Right lung (tissue), 5 donors: ENCODE measurements around the gene DBF4B. TPM values are rescaled to one million over a fixed set of nuclear protein-coding genes. Genes with fewer than 3 reads are reported as not detected.
"Not testable (repeated sequence)": the region's sequence is repeated elsewhere in the genome, so short reads cannot be mapped to it uniquely, and the experiment has no call there.

Experiments
- DNase-seq, 2 donors: peaks; one replicate each; pipeline ENCODE4 v3.0.0-alpha.2; 2013
- polyA plus RNA-seq, 5 donors: library from polyadenylated mRNA; unstranded; fragments of 120-200 nt; gene quantifications; one replicate each; pipeline versions ENCODE4 v1.2.1 to v1.2.3, GENCODE V29; 2013; ENCODE audit warnings: inconsistent platforms in 1 of 5, low replicate concordance in 1 of 5; ENCODE audit not compliant: insufficient read length in 5 of 5, insufficient read depth in 1 of 5

DBF4B gene
- polyA plus RNA-seq, 5 donors: 13.1 to 20.1 (median 15.6) TPM

DNA sequence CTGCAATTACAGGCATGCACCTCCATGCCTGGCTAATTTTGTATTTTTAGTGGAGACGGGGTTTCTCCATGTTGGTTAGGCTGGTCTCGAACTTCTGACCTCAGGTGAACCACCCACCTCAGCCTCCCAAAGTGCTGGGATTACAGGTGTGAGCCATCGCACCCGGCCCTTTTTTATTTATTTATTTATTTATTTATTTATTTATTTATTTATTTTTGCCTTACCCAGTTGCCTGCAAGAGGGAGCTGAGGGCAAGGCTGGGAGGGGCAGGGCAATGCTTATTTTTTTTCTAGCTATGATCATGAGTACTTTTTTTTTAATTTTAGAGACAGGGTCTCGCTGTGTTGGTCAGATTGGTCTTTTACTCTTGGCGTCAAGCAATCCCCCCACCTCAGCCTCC is 17.7 kb downstream of the DBF4B start:
- DNase-seq: not testable (repeated sequence)

DNA sequence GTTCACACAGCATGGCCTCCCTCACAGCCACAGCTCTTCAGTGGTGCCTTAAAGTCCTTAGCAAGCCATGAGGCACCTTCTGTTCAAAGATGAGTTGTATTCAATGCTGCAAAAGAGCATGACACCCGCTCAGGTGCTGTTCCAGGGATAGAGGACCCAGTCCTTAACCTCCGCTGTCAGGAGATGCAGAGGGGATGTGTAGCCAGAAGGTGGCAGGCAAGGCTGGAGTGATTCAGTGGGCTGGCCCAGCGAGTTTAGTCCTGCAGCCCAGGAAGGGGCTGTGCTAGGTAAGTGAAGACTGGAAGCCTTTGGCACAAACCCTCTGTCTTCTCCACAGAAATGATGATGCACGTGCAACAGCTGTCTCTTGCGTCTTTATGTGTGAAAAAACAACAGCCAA is 25.3 kb downstream of the DBF4B start:
- no peak for DNase-seq

DNA sequence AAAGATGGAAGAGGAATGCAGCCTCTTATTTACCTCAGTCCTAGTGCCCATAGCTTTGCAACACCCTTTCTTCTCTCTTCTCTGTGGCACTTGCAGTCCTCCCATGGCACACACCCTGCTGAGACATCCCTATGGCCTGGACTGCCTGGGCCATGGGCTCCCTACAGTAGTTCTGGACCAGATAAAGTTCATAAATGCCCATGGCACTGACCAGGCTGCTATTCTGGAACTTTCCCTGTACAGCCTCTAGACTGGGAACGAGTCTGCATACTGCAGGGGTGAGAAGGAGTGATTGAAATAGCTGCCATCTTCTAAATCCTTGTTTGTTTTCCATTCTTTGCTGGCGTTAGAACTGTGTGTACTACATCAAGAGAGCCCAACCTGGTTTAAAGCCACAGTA is 25.8 kb downstream of the DBF4B start:
- DNase-seq: no peak

DNA sequence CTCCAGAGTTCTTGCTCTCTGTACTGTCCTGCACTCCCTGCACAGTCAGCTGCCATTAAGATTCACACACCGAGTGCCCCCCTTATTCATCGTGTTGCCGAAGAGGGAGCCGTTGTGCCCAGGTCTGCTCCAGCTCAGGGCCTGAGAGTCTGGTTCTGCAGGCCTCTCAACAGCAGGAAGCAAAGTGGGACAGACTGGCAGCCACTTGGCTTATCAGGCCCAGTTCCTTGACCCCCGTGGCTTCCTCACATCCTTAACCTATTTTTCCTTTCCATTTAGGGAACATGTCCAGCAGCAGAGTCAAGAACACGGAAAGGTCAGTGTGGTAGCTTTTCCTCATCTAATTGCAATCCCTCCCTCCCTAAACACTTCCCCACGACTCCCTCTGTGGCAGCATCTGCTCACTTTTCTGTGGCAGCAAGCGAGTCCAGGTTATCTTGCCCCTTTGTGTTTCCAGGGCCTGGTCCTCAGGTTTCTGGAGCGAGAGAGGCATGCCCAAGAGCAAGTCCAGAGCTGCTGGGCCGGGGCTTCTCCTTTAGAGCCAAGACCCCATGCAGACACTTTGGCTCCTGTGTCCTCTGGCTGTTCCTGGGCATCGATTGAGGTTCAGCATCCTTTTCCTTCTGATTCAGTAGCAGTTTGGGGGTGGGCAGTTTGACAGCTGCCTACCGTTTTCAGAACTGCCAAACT is 28.2 kb downstream of the DBF4B start:
- no peak for DNase-seq

DNA sequence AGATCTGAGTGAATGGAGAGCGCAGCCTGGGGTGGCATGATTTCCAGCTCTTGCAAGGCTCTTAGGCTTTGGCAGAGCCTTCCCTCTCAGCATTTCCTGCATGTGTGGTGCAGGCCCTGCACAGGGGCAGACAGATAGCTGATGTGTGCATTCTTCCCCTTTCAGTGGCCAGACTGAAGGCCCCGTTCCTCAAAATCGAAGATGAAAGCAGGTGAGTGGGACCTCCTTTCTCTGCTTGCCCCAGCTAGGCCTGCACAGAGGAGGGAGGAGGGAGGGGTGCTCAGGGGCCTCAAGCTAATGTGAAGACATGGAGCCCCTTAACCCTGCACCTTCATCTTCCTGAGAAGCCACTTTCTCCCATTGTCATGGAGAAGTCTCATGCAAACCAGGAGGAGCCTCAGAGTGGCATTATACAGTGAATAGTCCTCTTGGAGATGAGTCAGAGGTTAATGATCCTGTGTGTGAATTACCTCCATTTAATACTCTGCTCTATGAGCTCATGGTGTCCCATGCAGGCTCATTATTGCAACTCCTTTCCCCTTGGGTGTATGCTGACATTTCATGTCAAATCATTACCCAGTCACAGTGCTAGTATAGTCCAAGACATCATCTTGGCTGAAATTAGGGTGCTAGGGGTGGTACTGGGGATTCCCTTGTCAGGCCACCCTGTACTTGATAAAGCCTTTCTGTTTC is 29.9 kb downstream of the DBF4B start:
- DNase-seq: no peak

DNA sequence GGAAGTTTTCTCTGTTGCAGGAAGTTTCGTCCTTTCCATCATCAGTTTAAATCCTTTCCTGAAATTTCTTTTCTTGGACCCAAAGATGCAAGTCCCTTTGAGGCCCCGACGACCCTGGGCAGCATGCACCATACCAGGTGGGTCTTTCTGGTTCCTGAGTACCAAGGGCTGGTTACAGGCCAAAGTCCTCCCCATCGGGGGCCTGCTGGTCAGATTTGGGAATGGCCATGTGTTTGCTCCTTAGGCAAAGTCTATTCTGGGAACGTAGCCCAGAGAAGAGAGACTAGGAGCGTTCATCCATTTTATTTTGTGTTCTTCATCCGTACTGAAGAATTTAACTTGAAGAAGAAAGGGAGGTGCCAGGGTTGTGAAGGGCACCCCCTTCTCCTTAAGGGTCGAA is 32.9 kb downstream of the DBF4B start:
- no peak for DNase-seq

DNA sequence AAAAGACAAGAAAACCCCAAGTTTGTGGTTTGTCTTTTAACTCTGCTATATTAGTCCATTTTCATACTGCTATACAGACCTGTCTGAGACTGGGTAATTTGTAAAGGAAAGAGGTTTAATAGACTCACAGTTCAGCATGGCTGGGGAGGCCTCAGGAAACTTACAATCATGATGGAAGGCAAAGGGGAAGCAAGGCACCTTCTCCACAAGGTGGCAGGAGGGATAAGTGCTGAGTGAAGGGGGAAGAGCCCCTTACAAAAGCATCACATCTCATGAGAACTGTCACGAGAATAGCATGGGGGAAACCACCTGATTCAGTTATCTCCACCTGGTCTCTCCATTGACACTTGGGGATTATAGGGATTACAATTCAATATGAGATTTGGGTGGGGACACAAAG is 36.8 kb downstream of the DBF4B start:
- DNase-seq: no peak

DNA sequence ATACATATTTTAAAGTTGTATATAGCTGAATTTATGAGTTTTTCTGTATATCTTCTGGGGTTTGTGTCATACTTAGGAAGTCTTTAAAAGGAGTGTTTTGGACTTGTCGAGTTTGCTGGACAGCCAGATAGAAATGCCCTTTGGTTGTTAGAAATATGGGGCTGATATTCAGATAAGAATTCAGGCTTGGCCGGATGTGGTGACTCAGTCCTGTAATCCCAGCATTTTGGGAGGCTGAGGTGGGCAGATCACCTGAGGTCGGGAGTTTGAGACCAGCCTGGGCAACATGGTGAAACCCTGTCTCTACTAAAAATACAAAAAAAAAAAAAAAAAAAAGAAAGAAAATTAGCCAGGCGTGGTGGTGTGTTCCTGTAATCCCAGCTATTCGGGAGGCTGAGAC is 37.3 kb downstream of the DBF4B start:
- DNase-seq: not testable (repeated sequence)

DNA sequence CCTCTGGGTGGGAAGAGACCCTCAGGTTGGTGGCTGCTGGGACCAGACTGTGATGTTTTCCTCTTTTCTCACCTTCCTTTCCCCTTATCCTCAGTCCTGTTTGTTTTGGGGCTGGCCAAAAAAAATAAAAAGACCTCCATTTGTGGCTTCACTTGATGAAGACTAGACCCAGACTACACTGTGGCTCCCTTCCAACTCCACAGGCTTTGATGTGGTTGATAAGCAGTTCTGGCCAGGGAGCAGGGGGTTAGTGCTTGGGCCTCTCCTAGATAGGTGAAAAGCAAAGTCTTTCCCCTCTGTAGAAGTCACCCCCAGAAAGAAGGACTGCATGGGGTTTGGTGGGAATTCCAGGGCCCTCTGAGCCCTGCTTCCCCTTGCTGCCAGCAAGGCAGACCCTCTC is 39.1 kb downstream of the DBF4B start:
- no peak for DNase-seq

DNA sequence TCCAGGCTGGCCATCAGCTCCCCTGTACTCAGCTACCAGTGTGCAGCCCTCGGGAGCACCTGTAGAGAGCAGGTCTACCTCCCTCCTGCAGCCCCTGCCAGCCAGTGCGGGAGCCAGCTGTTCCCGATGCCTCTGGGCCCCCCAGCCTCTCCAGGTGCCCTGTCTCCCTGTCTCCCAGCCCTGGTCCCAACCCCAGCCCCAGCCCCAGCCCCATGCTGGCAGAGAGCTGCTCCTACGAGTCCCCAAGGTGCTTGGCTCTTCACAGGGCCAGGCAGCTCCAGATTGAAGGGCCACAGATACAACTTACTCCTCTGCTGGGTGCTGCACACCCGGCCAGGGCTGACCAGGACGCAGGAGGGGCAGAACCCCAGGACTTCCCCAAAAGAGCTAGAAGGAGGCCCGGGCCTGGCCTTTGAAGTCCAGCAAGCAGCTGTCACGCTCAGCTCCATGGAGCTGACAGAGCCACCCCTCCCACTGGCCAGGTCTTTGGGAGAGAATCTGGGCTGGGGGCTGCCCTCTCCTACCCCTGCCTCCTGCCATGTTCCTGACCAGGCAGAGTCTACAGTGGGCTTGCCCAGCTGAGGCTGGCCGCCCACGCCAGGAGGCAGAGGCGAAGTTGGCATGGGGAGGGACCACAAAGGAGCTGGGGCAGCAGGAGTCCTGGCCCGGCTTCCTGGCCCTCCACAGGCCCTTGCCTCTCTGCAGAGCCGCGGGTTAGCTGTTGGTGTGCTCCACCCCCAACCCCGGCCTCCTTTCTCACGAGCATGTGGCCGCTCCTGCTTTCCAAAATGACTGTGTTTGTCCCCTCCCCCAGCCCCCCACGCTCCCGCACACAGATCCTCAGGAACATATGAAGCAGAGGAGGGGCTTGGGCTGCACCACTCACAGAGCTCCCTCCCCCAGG is 40.9 kb downstream of the DBF4B start:
- no peak for DNase-seq

DNA sequence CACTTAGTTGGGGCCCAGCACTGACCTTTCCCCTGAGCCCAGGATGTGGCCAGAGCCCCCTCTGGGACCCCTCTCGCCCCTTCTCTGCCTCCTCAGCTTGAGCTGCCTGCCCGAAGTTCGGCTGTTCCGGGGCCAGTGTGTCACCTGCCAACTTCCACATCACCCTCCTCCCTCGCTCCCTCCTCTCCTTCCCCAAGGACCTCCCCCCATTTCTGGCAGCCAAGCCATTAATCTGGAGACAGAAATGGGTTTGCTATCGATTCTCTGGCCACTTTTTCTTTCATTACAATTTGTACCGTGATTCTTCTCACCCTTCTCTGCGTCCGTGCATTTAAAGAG is 41.5 kb downstream of the DBF4B start:
- no peak for DNase-seq

DNA sequence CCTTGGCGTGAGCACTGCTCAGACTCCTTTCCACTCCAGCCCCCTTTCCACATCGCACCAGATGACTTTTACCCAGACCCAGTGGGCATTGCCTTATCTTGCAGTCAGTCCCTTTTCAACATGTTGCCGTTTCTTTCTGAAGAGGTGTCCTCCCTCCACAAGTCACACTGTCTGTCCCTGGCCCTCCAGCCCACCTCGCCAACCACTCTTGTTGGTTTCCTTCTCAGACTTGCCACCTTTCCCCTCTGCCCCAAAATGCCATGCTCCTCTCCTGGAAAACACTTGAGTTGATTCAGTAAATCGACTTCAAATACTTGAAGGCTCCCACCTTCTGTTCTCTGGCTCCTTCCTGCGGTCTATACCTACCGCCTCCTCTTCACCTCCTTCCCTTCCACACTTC is 42.9 kb downstream of the DBF4B start:
- no peak for DNase-seq

DNA sequence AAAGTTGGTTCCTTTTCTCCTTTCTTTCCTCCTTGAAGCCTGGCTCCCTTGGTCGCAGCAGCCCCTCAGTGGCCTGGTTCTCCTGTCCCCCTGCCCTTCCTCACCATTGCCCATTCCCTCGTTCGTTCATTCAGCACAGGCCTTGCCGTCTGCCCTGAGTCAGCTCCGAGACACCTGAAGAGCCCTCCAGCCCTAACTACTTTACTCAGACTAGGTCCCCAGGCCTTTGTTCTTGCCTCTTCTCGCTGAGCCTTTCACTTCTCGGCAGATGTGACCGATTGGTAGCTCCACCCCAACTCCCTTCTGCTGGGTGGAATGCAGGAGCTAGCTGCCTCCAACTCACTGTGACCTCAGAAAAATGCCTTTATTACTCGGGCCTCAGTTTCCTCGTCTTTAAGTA is 43.3 kb downstream of the DBF4B start:
- no peak for DNase-seq

DNA sequence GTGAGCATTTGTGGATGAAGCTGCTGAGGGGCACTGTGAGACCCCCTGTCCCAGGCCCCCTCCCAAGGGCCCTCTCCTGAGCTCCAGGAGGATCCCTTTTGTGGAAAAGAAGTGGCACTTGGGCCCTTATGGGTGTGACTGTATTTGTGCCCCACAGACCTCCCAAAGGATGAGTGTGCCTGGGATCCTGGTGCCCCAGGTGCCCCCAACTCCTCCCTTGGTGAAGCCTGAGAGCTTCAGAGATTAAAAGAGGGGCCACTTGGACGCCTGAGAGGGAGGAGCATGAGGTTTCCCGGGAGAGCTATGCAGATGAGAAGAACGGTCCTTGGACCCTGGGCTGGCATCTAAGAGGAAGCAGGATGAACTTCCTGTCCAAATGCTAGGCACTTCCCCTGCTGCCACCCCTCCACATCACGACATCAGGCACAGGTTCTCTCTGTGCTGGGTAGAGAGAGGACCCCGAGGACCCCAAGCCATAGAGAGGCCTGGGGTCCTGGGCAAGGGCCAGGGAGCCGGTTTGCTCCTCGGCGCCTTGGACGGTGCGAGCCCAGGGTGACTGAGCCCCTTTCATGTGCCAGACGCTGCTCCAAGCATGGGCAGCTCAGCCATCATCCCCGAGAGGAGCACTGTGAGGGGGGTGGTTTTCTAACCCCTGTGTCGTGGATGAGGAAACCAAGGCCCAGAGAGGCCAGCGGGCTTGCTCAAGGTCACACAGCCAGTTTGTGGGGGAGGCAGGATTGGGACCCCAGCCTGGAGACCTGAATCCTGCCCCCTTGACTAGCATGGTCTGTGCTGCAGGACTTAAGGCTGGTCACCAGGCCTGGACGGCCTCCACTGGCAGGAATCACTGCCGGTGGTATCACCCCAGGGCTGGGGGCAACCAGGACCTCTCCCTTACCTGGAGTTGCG is 44.7 kb downstream of the DBF4B start:
- no peak for DNase-seq

DNA sequence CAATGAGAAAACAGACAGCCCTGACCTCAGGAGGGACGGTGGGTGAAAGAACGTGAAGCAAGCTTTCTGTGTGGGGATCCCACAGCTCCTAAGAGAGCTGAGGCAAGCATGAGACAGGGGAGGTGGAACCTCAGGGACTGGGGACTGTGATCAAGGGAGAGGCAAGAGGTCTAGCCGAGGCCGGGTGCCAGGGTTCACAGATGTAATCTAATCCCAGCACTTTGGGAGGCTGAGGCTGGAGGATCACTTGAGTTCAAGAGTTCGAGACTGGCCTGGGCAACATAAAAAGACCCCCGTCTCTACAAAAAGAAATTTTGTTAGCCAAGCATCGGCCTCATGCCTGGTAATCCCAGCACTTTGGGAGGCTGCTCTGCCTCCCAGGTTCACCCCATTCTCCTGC is 45.8 kb downstream of the DBF4B start:
- no peak for DNase-seq

DNA sequence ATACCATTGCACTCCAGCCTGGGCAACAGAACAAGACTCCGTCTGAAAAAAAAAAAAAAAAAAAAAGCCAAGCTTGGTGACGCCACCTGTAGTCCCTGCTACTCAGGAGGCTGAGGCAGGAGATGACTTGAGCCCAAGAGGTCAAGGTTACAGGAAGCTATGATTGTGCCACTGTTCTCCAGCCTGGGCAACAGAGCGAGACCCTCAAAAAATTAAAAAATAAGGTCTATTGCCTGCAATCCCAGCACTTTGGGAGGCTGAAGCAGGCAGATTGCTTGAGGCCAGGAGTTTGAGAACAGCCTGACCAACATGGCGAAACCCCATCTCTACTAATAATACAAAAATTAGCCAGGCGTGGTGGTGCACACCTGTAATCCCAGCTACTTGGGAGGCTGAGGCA is 46.7 kb downstream of the DBF4B start:
- DNase-seq: not testable (repeated sequence)

DNA sequence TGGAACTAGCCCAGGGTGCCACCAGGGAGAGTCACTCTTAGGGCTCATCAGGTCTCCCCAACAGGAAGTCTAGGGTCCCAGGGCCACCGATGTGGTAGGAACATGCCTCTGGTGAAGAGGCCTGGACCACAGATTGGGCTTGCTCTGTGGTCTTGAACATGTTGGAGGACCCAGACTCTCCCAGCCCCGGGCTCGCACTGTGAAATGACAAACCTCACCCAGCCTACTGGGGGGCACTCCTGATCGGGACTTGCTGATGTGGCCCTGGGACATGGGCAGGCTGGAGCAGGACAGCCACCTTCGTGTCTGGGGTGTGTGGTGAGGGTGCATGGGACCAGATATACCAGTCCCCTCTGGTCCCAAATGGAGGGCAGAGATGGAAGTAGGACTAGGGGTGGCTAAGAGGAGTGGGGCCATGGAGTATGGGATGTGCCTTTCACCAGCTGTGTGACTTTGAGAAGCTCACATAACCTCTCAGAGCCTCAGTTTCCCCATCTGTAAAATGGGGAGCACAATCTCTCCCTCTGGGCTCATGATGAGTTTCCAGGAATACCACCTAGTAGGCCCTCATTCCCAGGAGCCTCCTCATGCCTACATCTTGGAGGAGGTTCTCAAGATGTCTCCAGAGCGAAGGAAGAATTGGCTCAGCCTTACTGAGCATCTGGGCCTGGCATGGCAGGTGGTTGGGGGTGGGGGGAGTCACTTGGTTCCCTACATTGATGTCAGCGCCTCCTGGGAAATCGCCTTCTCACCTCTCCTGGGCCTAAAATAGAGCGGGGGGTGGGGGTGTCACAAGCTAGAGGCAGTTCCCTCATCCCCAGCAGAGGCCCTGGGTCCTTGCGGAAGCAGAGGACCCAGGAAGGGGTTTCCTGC is 48.8 kb downstream of the DBF4B start:
- DNase-seq: no peak

DNA sequence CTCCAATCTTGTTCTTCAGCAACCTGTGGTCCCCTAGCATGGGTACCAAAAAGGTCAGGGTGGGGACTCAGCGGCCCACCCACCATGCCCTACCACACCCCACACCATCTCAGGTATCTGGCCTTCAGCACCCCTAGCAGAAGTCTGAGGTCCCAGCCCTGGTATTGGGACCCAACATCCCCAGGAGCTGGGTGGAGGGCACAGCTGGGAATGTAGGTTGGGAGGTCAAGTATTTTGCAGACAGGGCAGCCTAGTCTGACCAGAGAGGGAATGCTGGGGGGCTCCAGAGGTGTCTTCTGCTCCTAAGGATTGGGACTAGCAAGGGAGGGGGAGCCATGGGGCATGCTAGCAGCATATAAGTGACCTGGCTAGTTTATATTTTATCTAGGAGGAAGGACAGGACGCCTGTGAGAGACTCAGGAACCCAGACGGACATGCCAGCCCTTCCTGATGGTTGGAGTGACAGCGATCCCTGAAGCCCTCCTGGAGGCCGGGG is 49.5 kb downstream of the DBF4B start:
- DNase-seq: no peak

DNA sequence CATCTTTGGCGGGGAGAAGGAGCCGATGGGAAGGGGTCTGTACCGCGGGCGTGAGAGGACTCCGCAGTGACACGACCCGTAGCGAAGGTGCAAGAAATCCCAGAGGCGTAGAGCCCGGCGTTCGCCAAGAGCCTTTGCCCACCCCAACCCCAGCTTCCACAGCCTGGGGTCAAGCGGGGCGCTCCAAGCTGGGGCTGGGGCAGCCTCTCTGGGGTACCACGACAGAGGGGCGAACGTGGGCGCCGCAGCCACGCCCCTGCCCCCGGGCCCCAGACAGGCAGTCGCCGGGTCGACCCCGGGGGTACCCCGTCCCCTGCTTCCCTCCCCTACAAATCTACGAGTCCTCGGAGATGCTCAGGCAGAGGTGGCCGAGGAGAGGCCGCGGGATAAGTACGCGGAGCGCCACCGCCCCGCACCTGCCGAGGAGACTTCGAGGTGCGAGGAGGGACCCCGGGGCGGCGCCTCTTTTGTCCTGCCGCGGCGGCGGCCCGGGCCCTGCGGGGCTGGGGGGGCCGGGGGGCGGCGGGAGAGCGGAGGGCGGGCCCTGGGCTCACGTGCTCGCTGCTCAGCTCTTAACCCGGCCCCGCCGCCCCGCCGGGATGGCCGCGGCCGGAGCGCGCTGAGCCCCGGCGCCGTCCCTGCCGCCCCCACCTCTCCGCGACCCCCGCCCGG is 50.1 kb downstream of the DBF4B start, which contains the start of gene ADAM11:
Gene ADAM11, plus strand, starts transcription at position 575 of the 672 bp plus-strand sequence. CDS start 212 bp downstream, outside the sequence.
- no peak for DNase-seq
